Ectodermal cell (in vitro differentiated cells): ENCODE measurements around the gene BCKDK.
A peak's percentile ranks its signal among the peaks of the same experiment; 100 is the strongest.
"Not testable (repeated sequence)": the region's sequence is repeated elsewhere in the genome, so short reads cannot be mapped to it uniquely, and the experiment has no call there.

ENCODE experiments used
- H3K27ac ChIP-seq: 2 replicates; pipeline ENCODE4 v1.7.0; 2013; ENCODE audit warnings: mild to moderate bottlenecking, low read depth, low read length; ENCODE audit not compliant: insufficient read depth, poor library complexity, severe bottlenecking
- H3K27me3 ChIP-seq: 2 replicates; pipeline ENCODE4 v1.7.0; 2013; ENCODE audit warnings: mild to moderate bottlenecking, low read length; ENCODE audit not compliant: insufficient read depth, control insufficient read depth, poor library complexity, severe bottlenecking
- H3K36me3 ChIP-seq: one replicate; pipeline ENCODE4 v1.7.0; 2013; ENCODE audit warnings: low read length; ENCODE audit not compliant: control insufficient read depth, insufficient read depth
- H3K4me1 ChIP-seq: one replicate; pipeline ENCODE4 v1.7.0; 2013; ENCODE audit warnings: low read length; ENCODE audit not compliant: control insufficient read depth, insufficient read depth
- H3K4me3 ChIP-seq: 2 replicates; pipeline ENCODE4 v1.7.0; 2013; ENCODE audit warnings: low read depth, low read length, control low read depth; ENCODE audit not compliant: insufficient read depth
- H3K9me3 ChIP-seq: 2 replicates; pipeline ENCODE4 v1.7.0; 2013; ENCODE audit warnings: mild to moderate bottlenecking, low read length, moderate library complexity; ENCODE audit not compliant: control insufficient read depth
- WGBS, 2 experiments: methylation state at CpG; one replicate each; pipeline ENCODE4 v1.1.7; 2013; ENCODE audit warnings: missing lambda C conversion rate in 2 of 2; 5-methylcytosine and 5-hydroxymethylcytosine counted together

BCKDK gene

DNA sequence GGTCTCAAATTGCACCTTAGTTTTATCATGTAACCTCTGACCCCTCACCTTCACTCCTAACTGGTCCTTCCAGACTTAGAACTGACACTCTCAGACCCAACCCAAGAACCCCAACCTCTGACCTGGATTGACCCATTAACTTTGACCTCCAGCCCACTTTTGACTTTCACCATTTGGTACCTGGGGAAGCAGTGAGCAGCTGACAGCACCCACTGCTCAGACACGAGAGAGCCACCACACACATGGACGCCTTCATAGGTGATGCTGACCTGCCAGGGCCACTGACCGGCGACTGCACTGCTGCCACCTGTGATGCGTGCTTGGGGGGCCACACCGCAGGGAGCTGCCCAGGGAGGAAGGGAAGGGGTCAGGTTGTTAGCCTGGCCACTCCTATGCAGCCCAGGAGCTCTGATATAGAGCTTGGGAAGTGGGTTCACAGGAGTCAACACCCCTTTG, 24.9 kb downstream of the BCKDK start:
- Histone ChIP-seq H3K27ac (no peak overlapping the region), H3K36me3 (no peaks in the 10 kb centered on the region), H3K4me3 (no peak overlapping the region), H3K9me3 (no peaks in the 10 kb centered on the region), H3K4me1 (peaks cover 14% of the 10 kb centered on the region), H3K27me3 (no peaks in the 10 kb centered on the region)
- WGBS, 2 experiments: 93 to 94% methylated on average over 6 of the region's 6 CpGs

DNA sequence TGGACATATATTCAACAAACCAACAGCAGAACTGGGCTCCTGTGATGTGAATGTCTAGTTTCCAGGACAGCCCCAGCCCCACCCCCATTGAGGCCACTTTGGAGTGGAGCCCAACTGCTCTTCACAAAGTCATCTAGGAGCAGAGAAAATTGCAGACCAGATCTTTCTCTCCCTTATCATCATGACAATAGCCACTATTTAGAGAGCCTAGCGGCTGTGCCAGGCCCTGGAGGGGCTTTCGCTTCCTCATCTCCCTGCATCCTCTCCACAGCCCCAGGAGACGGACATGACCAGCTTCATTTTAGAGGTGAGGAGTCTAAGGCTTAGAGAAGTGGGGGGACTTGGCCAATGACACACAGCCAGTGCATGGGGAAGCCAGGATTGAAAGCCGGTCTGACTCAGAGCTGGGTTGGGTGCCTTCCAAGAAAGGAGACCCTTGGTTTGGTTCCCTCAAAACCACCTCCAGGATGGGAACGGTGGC, 25.9 kb downstream of the BCKDK start:
- WGBS, 2 experiments: 39 to 44% methylated on average over 5 of the region's 5 CpGs
- Histone ChIP-seq H3K36me3 (no peaks in the 10 kb centered on the region), H3K27ac (no peak overlapping the region), H3K9me3 (no peaks in the 10 kb centered on the region), H3K4me1 (peaks cover 17% of the 10 kb centered on the region), H3K27me3 (no peaks in the 10 kb centered on the region), H3K4me3 (no peak overlapping the region)

- peaks cover 17% of the 10 kb centered on the region for H3K4me1 ChIP-seq
- no peak overlapping the region for H3K27ac ChIP-seq
- H3K4me3 ChIP-seq: peak overlapping the region; percentile 29
- no peaks in the 10 kb centered on the region for H3K36me3 ChIP-seq
- 12 to 21% methylated on average over 16 to 18 of the region's 18 CpGs for WGBS, 2 experiments
- no peaks in the 10 kb centered on the region for H3K9me3 ChIP-seq
- no peaks in the 10 kb centered on the region for H3K27me3 ChIP-seq
These were observed 26.7 kb downstream of the BCKDK start for GRCh38 chr16:31134625-31135534.

- Histone ChIP-seq H3K27ac (no peak within 1 kb of the TSS), H3K4me3 (peak within 1 kb of the TSS; percentile 29), H3K27me3 (no peaks in the 10 kb centered on the region), H3K4me1 (peaks cover 17% of the 10 kb centered on the region), H3K9me3 (no peaks in the 10 kb centered on the region), H3K36me3 (no peaks in the 10 kb centered on the region)
- WGBS, 2 experiments: 39 to 41% methylated on average over 22 of the region's 22 CpGs
These were observed 27.5 kb downstream of the BCKDK start, which contains the start of gene PRSS8 for GRCh38 chr16:31135535-31136286. Gene PRSS8, minus strand, starts transcription at chr16:31135727. Its CDS starts 229 bp downstream, at chr16:31135498.

- Histone ChIP-seq H3K4me3 (no peak overlapping the region), H3K4me1 (peaks cover 22% of the 10 kb centered on the region), H3K36me3 (no peaks in the 10 kb centered on the region), H3K27me3 (no peaks in the 10 kb centered on the region), H3K9me3 (no peaks in the 10 kb centered on the region), H3K27ac (no peak overlapping the region)
- 91 to 92% methylated on average over 6 of the region's 6 CpGs for WGBS, 2 experiments
These were observed 28.1 kb downstream of the BCKDK start for GRCh38 chr16:31136287-31136662.

DNA sequence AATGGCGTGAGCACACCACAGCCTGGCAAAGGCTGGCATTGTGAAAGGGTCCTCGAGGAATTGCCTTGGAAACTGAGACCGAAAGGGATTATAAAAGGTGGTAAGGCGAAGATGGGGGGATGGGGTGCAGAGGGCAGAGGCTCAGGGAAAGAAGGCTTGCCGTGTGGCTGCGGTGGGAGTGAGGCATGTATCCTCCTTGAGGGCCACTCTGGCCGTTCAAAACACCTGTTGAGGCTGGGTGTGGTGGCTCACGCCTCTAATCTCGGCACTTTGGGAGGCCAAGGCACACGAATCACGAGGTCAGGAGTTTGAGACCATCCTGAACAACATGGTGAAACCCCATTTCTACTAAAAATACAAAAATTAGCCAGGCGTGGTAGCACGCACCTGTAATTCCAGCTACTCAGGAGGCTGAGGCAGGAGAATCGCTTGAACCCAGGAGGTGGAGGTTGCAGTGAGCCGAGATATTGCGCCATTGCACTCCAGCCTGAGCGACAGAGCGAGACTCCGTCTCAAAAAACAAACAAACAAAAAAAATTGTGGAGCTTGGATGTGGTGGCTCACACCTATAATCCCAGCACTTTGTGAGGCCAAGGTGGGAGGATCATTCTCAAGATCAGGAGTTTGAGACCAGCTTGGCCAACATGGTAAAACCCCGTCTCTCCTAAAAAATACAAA, 28.8 kb downstream of the BCKDK start:
- WGBS, 2 experiments: 89 to 94% methylated on average over 20 of the region's 20 CpGs
- H3K4me3 ChIP-seq, H3K36me3 ChIP-seq, H3K27ac ChIP-seq, H3K27me3 ChIP-seq, H3K9me3 ChIP-seq: not testable (repeated sequence)
- peaks cover 28% of the 10 kb centered on the region for H3K4me1 ChIP-seq

GRCh38 chr16:31138621-31139578, 30.7 kb downstream of the BCKDK start:
- Histone ChIP-seq H3K36me3 (no peaks in the 10 kb centered on the region), H3K27me3 (peaks cover 3% of the 10 kb centered on the region), H3K4me3 (no peak overlapping the region), H3K9me3 (no peaks in the 10 kb centered on the region), H3K4me1 (peaks cover 30% of the 10 kb centered on the region), H3K27ac (no peak overlapping the region)
- 67 to 72% methylated on average over 27 of the region's 27 CpGs for WGBS, 2 experiments

DNA sequence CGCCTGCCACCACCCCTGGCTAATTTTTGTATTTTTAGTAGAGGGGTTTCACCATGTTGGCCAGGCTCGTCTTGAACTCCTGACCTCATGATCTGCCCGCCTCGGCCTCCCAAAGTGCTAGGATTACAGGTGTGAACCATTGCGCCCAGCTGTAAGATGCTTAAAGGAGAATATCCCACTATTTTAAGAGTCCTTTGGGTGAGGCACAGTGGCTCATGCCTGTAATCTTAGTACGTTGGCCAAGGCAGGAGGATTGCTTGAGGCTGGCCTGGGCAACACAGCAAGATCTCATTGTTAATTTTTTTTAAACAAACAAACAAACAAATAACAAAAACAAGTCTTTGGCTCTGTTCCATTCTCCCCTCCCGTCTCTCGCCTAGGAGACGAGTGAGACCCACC, 32.9 kb downstream of the BCKDK start:
- WGBS, 2 experiments: 92 to 97% methylated on average over 9 of the region's 9 CpGs
- peaks cover 16% of the 10 kb centered on the region for H3K4me1 ChIP-seq
- not testable (repeated sequence) for H3K36me3 ChIP-seq, H3K27ac ChIP-seq, H3K9me3 ChIP-seq, H3K27me3 ChIP-seq, H3K4me3 ChIP-seq

- H3K4me3 ChIP-seq: peak overlapping the region; percentile 29
- WGBS, 2 experiments: 48 to 51% methylated on average over 10 of the region's 10 CpGs
These were observed 33.4 kb downstream of the BCKDK start for GRCh38 chr16:31141489-31142108.

More at GRCh38 chr16:31141489-31142108, 33.4 kb downstream of the BCKDK start:
- Histone ChIP-seq H3K9me3 (no peaks in the 10 kb centered on the region), H3K4me1 (peaks cover 16% of the 10 kb centered on the region), H3K36me3 (no peaks in the 10 kb centered on the region), H3K27me3 (peaks cover 14% of the 10 kb centered on the region), H3K27ac (peak overlapping the region; percentile 69)
